K562 (cell line): ENCODE data around the gene P2RY6. TPM values are rescaled to one million over a fixed set of nuclear protein-coding genes. Genes with fewer than 3 reads are reported as not detected.
"Not testable (repeated sequence)": the region's sequence is repeated elsewhere in the genome, so short reads cannot be mapped to it uniquely, and the experiment has no call there.

Experiments
- ATAC-seq: fragments of 200-7000 bp; cut with Tn5 transposase; 3 replicates; pipeline ENCODE4 v1.9.1; 2020; ENCODE audit warnings: moderate library complexity
- BruUV-seq: library from RNA; stranded (reverse); fragments of 400-500 nt; replicated peaks from 2 replicates; lab custom pipeline; 2021; lab: Mats Ljungman, UMichigan
- CTCF ChIA-PET: fragments of 300-600 bp; formaldehyde crosslinking; extraction: SDS; loops from one replicate; lab custom pipeline; 2021; ENCODE audit warnings: low intra/inter-chr PET ratio; lab: Yijun Ruan, JAX
- POLR2A ChIA-PET: fragments of 300-600, 350-650 bp; sonication (Branson Sonifier 250); formaldehyde crosslinking; extraction: SDS; loops from one replicate; lab custom pipeline; 2021; ENCODE audit warnings: antibody characterized with exemption, inconsistent platforms; lab: Yijun Ruan, JAX
- DNase-seq, 4 experiments: peaks; one replicate each; pipeline versions ENCODE4 v3.0.0 to v3.0.0-alpha.2; 2011 to 2018; ENCODE audit warnings: low spot score in 3 of 4, mixed read lengths in 3 of 4; ENCODE audit errors: extremely low read depth in 1 of 4
- FAIRE-seq: peaks from 2 replicates; lab custom pipeline; 2011; peaks lifted over from hg19 to GRCh38; lab: Jason Lieb, UNC
- H2AFZ ChIP-seq: 2 replicates; pipeline ENCODE4 v1.6.0; 2011; ENCODE audit warnings: low read depth, low read length, control low read depth, inconsistent platforms
- H3K27ac ChIP-seq: fragments of 200-600 bp; 3 replicates; pipeline ENCODE4 v1.8.0; 2011; ENCODE audit warnings: low read depth, mild to moderate bottlenecking, control low read depth, inconsistent platforms, low read length, moderate library complexity, mixed read lengths; ENCODE audit errors: extremely low read depth
- H3K27me3 ChIP-seq, 2 experiments: fragments of 300-600 bp in 1 of 2; 2 replicates in 1 of 2; 3 replicates in 1 of 2; pipeline versions ENCODE4 v1.6.0 to v1.8.0; 2011; ENCODE audit warnings: inconsistent platforms in 2 of 2, low read length in 2 of 2, mild to moderate bottlenecking in 1 of 2, mixed read lengths in 1 of 2, moderate library complexity in 1 of 2; ENCODE audit not compliant: control insufficient read depth in 2 of 2, insufficient read depth in 2 of 2
- H3K36me3 ChIP-seq: fragments of 300-600 bp; 3 replicates; pipeline ENCODE4 v1.8.0; 2011; ENCODE audit warnings: mild to moderate bottlenecking, low read length, inconsistent platforms; ENCODE audit not compliant: control insufficient read depth, insufficient read depth
- H3K4me1 ChIP-seq, 2 experiments: fragments of 200-600 bp in 1 of 2; replicated peaks in 1 of 2; 2 replicates in 1 of 2; 3 replicates in 1 of 2; pipeline versions ENCODE4 v1.5.1 to v1.8.0; 2011; ENCODE audit warnings: inconsistent platforms in 2 of 2, low read length in 2 of 2, mild to moderate bottlenecking in 1 of 2, mixed read lengths in 1 of 2, moderate library complexity in 1 of 2; ENCODE audit not compliant: control insufficient read depth in 2 of 2, insufficient read depth in 2 of 2
- H3K4me2 ChIP-seq: 2 replicates; pipeline ENCODE4 v1.6.1; 2011; ENCODE audit warnings: low read length, control low read depth, inconsistent platforms, mixed read lengths; ENCODE audit not compliant: insufficient read depth
- H3K4me3 ChIP-seq: fragments of 200-600 bp; sonication (generic), shearing (Covaris generic); 2 replicates; pipeline ENCODE4 v1.5.1; 2016; ENCODE audit warnings: control low read depth, inconsistent platforms
- H3K79me2 ChIP-seq: fragments of 200-600 bp; 3 replicates; pipeline ENCODE4 v1.8.0; 2011; ENCODE audit warnings: low read length, inconsistent platforms; ENCODE audit not compliant: control insufficient read depth, insufficient read depth
- H3K9ac ChIP-seq, 2 experiments: 2 replicates each; pipeline versions ENCODE4 v1.6.0 to v1.6.1; 2011; ENCODE audit warnings: low read depth in 2 of 2, low read length in 2 of 2, control low read depth in 1 of 2, inconsistent platforms in 1 of 2, mild to moderate bottlenecking in 1 of 2, mixed read lengths in 1 of 2; ENCODE audit not compliant: insufficient read depth in 1 of 2
- H3K9me1 ChIP-seq: one replicate; pipeline ENCODE4 v1.6.0; 2011; ENCODE audit warnings: inconsistent platforms, mild to moderate bottlenecking, low read length, moderate library complexity; ENCODE audit not compliant: control insufficient read depth, insufficient read depth
- H3K9me3 ChIP-seq: replicated peaks from 2 replicates; pipeline ENCODE4 v1.5.1; 2011; ENCODE audit warnings: low read depth, low read length, inconsistent platforms; ENCODE audit not compliant: control insufficient read depth, insufficient read depth
- H4K20me1 ChIP-seq: replicated peaks from 2 replicates; pipeline ENCODE4 v1.6.1; 2011; ENCODE audit warnings: low read length, inconsistent platforms, mixed read lengths; ENCODE audit not compliant: control insufficient read depth, insufficient read depth
- HEY1 ChIP-seq: fragments of 250-450 bp; sonication (Bioruptor Pico); IDR thresholded peaks from 2 replicates; pipeline ENCODE4 v1.5.0; 2020; ENCODE audit warnings: mild to moderate bottlenecking, moderate library complexity, borderline replicate concordance
- NR2C1 ChIP-seq, 2 experiments: fragments of 450-650 bp; IDR thresholded peaks; 2 replicates each; pipeline ENCODE4 v1.6.1; 2017; ENCODE audit warnings: mild to moderate bottlenecking in 2 of 2, antibody characterized with exemption in 1 of 2, inconsistent platforms in 1 of 2, missing compliant biosample characterization in 1 of 2, missing genetic modification characterization in 1 of 2
- RBM25 ChIP-seq: fragments of 200-400 bp; formaldehyde crosslinking; IDR thresholded peaks from 2 replicates; pipeline ENCODE4 v1.6.1; 2018; ENCODE audit warnings: low read length, low read depth, moderate library complexity; ENCODE audit not compliant: severe bottlenecking
- TRIM24 ChIP-seq, 2 experiments: fragments of 450-650 bp; IDR thresholded peaks; 2 replicates each; pipeline ENCODE4 v1.6.1; 2016
- ZNF589 ChIP-seq: fragments of 200-800 bp; sonication (Bioruptor generic); IDR thresholded peaks from 2 replicates; pipeline ENCODE4 v1.6.1; 2016; ENCODE audit warnings: low read depth, missing genetic modification characterization, missing compliant biosample characterization
- WGBS: fragments of 100-300 bp; shearing (Covaris generic); methylation state at CpG from one replicate; pipeline ENCODE4 v1.1.6; 2016; ENCODE audit warnings: low coverage, mixed read lengths; ENCODE audit not compliant: insufficient coverage; ENCODE audit errors: missing lambda C conversion rate; 5-methylcytosine and 5-hydroxymethylcytosine counted together
- in situ Hi-C: fragments of 300-500 bp; cut with MboI; formaldehyde crosslinking; loops from 4 replicates; pipeline ENCODE4 v1.15.0; 2018; ENCODE audit warnings: inconsistent platforms, mixed read lengths
- intact Hi-C: fragments of 100-400 bp; cut with micrococcal nuclease; formaldehyde crosslinking; loops from 2 replicates; pipeline ENCODE4 v1.14.2; 2022
- polyA plus RNA-seq, 8 experiments: library from polyadenylated mRNA; depleted of rRNA in 4 of 8; stranded (reverse) in 5 of 8; unstranded in 3 of 8; fragments of >200 nt; fragmentation: Nextera tagmentation in 2 of 8; fragmentation: Illumina TruSeq in 1 of 8; extraction: Ambion mirVana in 2 of 8; extraction: Trizol in 1 of 8; gene quantifications; 2 replicates each; pipeline versions ENCODE4 v1.2.1 to v1.2.3, GENCODE V29; 2011 to 2014; ENCODE audit warnings: inconsistent platforms in 1 of 8, missing spikeins in 1 of 8
- total RNA-seq, 7 experiments: library from RNA; depleted of rRNA in 6 of 7; stranded (reverse); fragments of >200 nt in 6 of 7; fragmentation: Illumina TruSeq in 2 of 7; extraction: Trizol in 2 of 7; gene quantifications; 2 replicates each; pipeline versions ENCODE4 v1.2.1 to v1.2.3, GENCODE V29; 2011 to 2021; ENCODE audit warnings: low replicate concordance in 1 of 7

The P2RY6 gene
- total and polyA plus RNA-seq, 9 of the 15 experiments (the other 6 are each of a cell fraction or from before 2014, with no cell fraction given), result not detected

- H3K36me3 ChIP-seq; CTCF ChIA-PET; BruUV-seq; H3K79me2 ChIP-seq; H3K27ac ChIP-seq; DNase-seq; H3K4me2 ChIP-seq; ATAC-seq; H3K9me3 ChIP-seq; H3K4me3 ChIP-seq; in situ Hi-C loops; intact Hi-C loops; H3K9ac ChIP-seq; FAIRE-seq; H3K9me1 ChIP-seq; H4K20me1 ChIP-seq; TF ChIP-seq NR2C1 (IDR thresholded peaks at IDR 0.05): not testable (repeated sequence)
- WGBS, result 8% methylated on average over 10 of the region's 10 CpGs
- TF ChIP-seq NR2C1 (tag; IDR thresholded peaks at IDR 0.05), result 0 out of 2 replicates have a peak, but pooled peaks have one; percentile 17
- Histone ChIP-seq H2AFZ (0 out of 2 replicates have a peak overlapping the region, but pooled peaks have one; percentile 22), H3K4me1 (peaks cover 0 to 14% of the 10 kb centered on the region in 2 experiments; a peak in 3 of 5 replicates), H3K27me3 (peaks cover 37 to 82% of the 10 kb centered on the region in 2 experiments)
- POLR2A ChIA-PET, result interaction anchor here (0.7 to 1.4 kb wide), 2 partner anchors 9 to 33 kb away, joined by 3 to 4 read pairs; no protein-coding TSS in a partner anchor
These were observed 666 bp upstream of the P2RY6 start for GRCh38 chr11:73271478-73271865.

- 27% methylated on average over 7 of the region's 7 CpGs for WGBS
- in situ Hi-C loops (no loop called here), intact Hi-C loops (no loop called here)
- FAIRE-seq (no peak), ATAC-seq (no peak), DNase-seq (no peak)
- TF ChIP-seq RBM25 (peak; percentile 8), HEY1 (CRISPR knock-in tag) (no peak), ZNF589 (CRISPR knock-in tag) (no peak), TRIM24 (IDR thresholded peaks at IDR 0.05) (no peak)
- Histone ChIP-seq H3K9me1 (no peaks in the 10 kb centered on the region), H3K4me1 (peaks cover 0 to 14% of the 10 kb centered on the region in 2 experiments; a peak in 3 of 5 replicates), H3K4me2 (no peak overlapping the region), H3K4me3 (no peak overlapping the region), H3K9me3 (no peaks in the 10 kb centered on the region), H2AFZ (no peak overlapping the region), H3K36me3 (no peaks in the 10 kb centered on the region), H4K20me1 (no peaks in the 10 kb centered on the region), H3K27ac (no peak overlapping the region), H3K9ac (no peak overlapping the region; a peak in 1 of 4 replicates), H3K27me3 (peaks cover 40 to 73% of the 10 kb centered on the region in 2 experiments), H3K79me2 (no peaks in the 10 kb centered on the region)
- no TSS peak for BruUV-seq
- ChIA-PET CTCF (no interaction called here), POLR2A (interaction anchor here (0.8 to 1.4 kb wide), 3 partner anchors 10 to 20 kb away, joined by 3 to 4 read pairs (median 4); no protein-coding TSS in a partner anchor)
These were observed 521 bp downstream of the P2RY6 start for GRCh38 chr11:73272680-73273038.
